K562 (cell line): ENCODE data around the gene GET4. TPM values are rescaled to one million over a fixed set of nuclear protein-coding genes. Genes with fewer than 3 reads are reported as not detected.
A peak's percentile ranks its signal among the peaks of the same experiment; 100 is the strongest.

ENCODE experiments used
- BRCA1 ChIP-seq, 2 experiments: fragments of 450-650 bp in 1 of 2; sonication (generic) in 1 of 2; formaldehyde crosslinking in 1 of 2; IDR thresholded peaks; 2 replicates each; pipeline versions ENCODE4 v1.5.0 to v1.6.1; 2017 to 2020; ENCODE audit warnings: mild to moderate bottlenecking in 1 of 2, missing genetic modification reagents in 1 of 2
- DMBX1 ChIP-seq: fragments of 250-450 bp; sonication (Bioruptor Pico); IDR thresholded peaks from 2 replicates; pipeline ENCODE4 v1.8.0; 2022; ENCODE audit warnings: inconsistent platforms, mild to moderate bottlenecking, moderate library complexity, borderline replicate concordance
- L3MBTL2 ChIP-seq: fragments of 450-650 bp; IDR thresholded peaks from 2 replicates; pipeline ENCODE4 v1.6.1; 2016; ENCODE audit warnings: mild to moderate bottlenecking, moderate library complexity
- MEF2D ChIP-seq: conservative IDR thresholded peaks from 2 replicates; pipeline ENCODE4 v1.6.1; 2016; ENCODE audit warnings: low read depth, missing genetic modification characterization, missing compliant biosample characterization
- PCBP2 ChIP-seq: fragments of 200-400 bp; formaldehyde crosslinking; IDR thresholded peaks from 2 replicates; pipeline ENCODE4 v1.6.1; 2018; ENCODE audit warnings: low read length, low read depth, mild to moderate bottlenecking, moderate library complexity; ENCODE audit not compliant: poor library complexity, severe bottlenecking
- SLC30A9 ChIP-seq: fragments of 250-450 bp; sonication (Bioruptor Pico); IDR thresholded peaks from 2 replicates; pipeline ENCODE4 v1.8.0; 2022; ENCODE audit warnings: mild to moderate bottlenecking, moderate library complexity
- SP2 ChIP-seq: IDR thresholded peaks from 2 replicates; pipeline ENCODE4 v1.6.1; 2011; ENCODE audit warnings: mild to moderate bottlenecking, low read depth, low read length, moderate library complexity; ENCODE audit not compliant: poor library complexity, severe bottlenecking; ENCODE audit errors: extremely low read depth
- SPI1 ChIP-seq: IDR thresholded peaks from 2 replicates; pipeline ENCODE4 v1.6.1; 2011; ENCODE audit warnings: low read depth, low read length, control low read depth, borderline replicate concordance
- TAF15 ChIP-seq: fragments of 200-400 bp; formaldehyde crosslinking; IDR thresholded peaks from 2 replicates; pipeline ENCODE4 v1.6.1; 2017; ENCODE audit warnings: mild to moderate bottlenecking, low read depth, low read length, moderate library complexity
- TBL1XR1 ChIP-seq, 2 experiments: IDR thresholded peaks; 2 replicates each; pipeline ENCODE4 v1.6.1; 2012; ENCODE audit warnings: improper control_type of control experiment in 2 of 2, low read length in 2 of 2, mild to moderate bottlenecking in 1 of 2
- ZNF263 ChIP-seq: sonication (generic); formaldehyde crosslinking; IDR thresholded peaks from 2 replicates; pipeline ENCODE4 v1.8.0; 2022; ENCODE audit warnings: mild to moderate bottlenecking, missing genetic modification reagents, borderline replicate concordance
- ZNF589 ChIP-seq: fragments of 200-800 bp; sonication (Bioruptor generic); IDR thresholded peaks from 2 replicates; pipeline ENCODE4 v1.6.1; 2016; ENCODE audit warnings: low read depth, missing genetic modification characterization, missing compliant biosample characterization
- ZNF655 ChIP-seq: fragments of 250-450 bp; sonication (Bioruptor Pico); IDR thresholded peaks from 2 replicates; pipeline ENCODE4 v1.5.0; 2021
- ZSCAN32 ChIP-seq: fragments of 450-650 bp; formaldehyde crosslinking; IDR thresholded peaks from 2 replicates; pipeline ENCODE4 v1.4.0; 2020; ENCODE audit warnings: mild to moderate bottlenecking, moderate library complexity
- polyA plus RNA-seq, 8 experiments: library from polyadenylated mRNA; depleted of rRNA in 4 of 8; stranded (reverse) in 5 of 8; unstranded in 3 of 8; fragments of >200 nt; fragmentation: Nextera tagmentation in 2 of 8; fragmentation: Illumina TruSeq in 1 of 8; extraction: Ambion mirVana in 2 of 8; extraction: Trizol in 1 of 8; gene quantifications; 2 replicates each; pipeline versions ENCODE4 v1.2.1 to v1.2.3, GENCODE V29; 2011 to 2014; ENCODE audit warnings: inconsistent platforms in 1 of 8, missing spikeins in 1 of 8
- total RNA-seq, 7 experiments: library from RNA; depleted of rRNA in 6 of 7; stranded (reverse); fragments of >200 nt in 6 of 7; fragmentation: Illumina TruSeq in 2 of 7; extraction: Trizol in 2 of 7; gene quantifications; 2 replicates each; pipeline versions ENCODE4 v1.2.1 to v1.2.3, GENCODE V29; 2011 to 2021; ENCODE audit warnings: low replicate concordance in 1 of 7
- TF ChIP-seq, protein P1 (sequence below): sonication (generic); formaldehyde crosslinking; IDR thresholded peaks from 2 replicates; pipeline ENCODE4 v1.8.1; 2022; ENCODE audit warnings: missing genetic modification reagents
- TF ChIP-seq, protein P2 (sequence below): fragments of 250-450 bp; sonication (Bioruptor Pico); IDR thresholded peaks from 2 replicates; pipeline ENCODE4 v1.4.0; 2020; ENCODE audit warnings: mild to moderate bottlenecking, moderate library complexity, borderline replicate concordance
- TF ChIP-seq, protein P3 (sequence below): fragments of 450-650 bp; IDR thresholded peaks from 2 replicates; pipeline ENCODE4 v1.6.1; 2016; ENCODE audit warnings: missing biosample characterization, missing genetic modification characterization
- TF ChIP-seq, protein P4 (sequence below): sonication (generic); formaldehyde crosslinking; IDR thresholded peaks from 2 replicates; pipeline ENCODE4 v1.8.0; 2023; ENCODE audit warnings: mild to moderate bottlenecking, missing genetic modification reagents

GET4 gene
- total and polyA plus RNA-seq, 9 of the 15 experiments (the other 6 are each of a cell fraction or from before 2014, with no cell fraction given): 0.99 to 122 (median 40.4) TPM

- TF ChIP-seq ZNF655 (CRISPR knock-in tag) (no peak), SLC30A9 (CRISPR knock-in tag) (no peak), MEF2D (tag) (peak; percentile 59), ZNF263 (CRISPR knock-in tag) (peak; percentile 90), DMBX1 (peak; percentile 90), TBL1XR1 (IDR thresholded peaks at IDR 0.05; ENCODE audit: low read length in 2 of 2) (peak in 1 of 2 experiments; percentile 39; a peak in 2 of 4 replicates), L3MBTL2 (peak; percentile 100), SP2 (no peak), BRCA1 (IDR thresholded peaks at IDR 0.05) (no peak), BRCA1 (CRISPR knock-in tag; IDR thresholded peaks at IDR 0.05) (no peak), ZNF589 (CRISPR knock-in tag) (peak; percentile 65; the same call in 1 of the 2 replicates), PCBP2 (no peak), TAF15 (no peak), ZSCAN32 (CRISPR knock-in tag) (no peak), SPI1 (0 out of 2 replicates have a peak, but pooled peaks have one; percentile 24)
- TF ChIP-seq, protein P1, sequence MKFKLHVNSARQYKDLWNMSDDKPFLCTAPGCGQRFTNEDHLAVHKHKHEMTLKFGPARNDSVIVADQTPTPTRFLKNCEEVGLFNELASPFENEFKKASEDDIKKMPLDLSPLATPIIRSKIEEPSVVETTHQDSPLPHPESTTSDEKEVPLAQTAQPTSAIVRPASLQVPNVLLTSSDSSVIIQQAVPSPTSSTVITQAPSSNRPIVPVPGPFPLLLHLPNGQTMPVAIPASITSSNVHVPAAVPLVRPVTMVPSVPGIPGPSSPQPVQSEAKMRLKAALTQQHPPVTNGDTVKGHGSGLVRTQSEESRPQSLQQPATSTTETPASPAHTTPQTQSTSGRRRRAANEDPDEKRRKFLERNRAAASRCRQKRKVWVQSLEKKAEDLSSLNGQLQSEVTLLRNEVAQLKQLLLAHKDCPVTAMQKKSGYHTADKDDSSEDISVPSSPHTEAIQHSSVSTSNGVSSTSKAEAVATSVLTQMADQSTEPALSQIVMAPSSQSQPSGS (CRISPR knock-in tag): no peak
- TF ChIP-seq, protein P2, sequence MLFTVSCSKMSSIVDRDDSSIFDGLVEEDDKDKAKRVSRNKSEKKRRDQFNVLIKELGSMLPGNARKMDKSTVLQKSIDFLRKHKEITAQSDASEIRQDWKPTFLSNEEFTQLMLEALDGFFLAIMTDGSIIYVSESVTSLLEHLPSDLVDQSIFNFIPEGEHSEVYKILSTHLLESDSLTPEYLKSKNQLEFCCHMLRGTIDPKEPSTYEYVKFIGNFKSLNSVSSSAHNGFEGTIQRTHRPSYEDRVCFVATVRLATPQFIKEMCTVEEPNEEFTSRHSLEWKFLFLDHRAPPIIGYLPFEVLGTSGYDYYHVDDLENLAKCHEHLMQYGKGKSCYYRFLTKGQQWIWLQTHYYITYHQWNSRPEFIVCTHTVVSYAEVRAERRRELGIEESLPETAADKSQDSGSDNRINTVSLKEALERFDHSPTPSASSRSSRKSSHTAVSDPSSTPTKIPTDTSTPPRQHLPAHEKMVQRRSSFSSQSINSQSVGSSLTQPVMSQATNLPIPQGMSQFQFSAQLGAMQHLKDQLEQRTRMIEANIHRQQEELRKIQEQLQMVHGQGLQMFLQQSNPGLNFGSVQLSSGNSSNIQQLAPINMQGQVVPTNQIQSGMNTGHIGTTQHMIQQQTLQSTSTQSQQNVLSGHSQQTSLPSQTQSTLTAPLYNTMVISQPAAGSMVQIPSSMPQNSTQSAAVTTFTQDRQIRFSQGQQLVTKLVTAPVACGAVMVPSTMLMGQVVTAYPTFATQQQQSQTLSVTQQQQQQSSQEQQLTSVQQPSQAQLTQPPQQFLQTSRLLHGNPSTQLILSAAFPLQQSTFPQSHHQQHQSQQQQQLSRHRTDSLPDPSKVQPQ (CRISPR knock-in tag): peak; percentile 71; the same call in 1 of the 2 replicates
- TF ChIP-seq, protein P3, sequence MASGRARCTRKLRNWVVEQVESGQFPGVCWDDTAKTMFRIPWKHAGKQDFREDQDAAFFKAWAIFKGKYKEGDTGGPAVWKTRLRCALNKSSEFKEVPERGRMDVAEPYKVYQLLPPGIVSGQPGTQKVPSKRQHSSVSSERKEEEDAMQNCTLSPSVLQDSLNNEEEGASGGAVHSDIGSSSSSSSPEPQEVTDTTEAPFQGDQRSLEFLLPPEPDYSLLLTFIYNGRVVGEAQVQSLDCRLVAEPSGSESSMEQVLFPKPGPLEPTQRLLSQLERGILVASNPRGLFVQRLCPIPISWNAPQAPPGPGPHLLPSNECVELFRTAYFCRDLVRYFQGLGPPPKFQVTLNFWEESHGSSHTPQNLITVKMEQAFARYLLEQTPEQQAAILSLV: peak; percentile 29; the same call in 1 of the 2 replicates
- TF ChIP-seq, protein P4, sequence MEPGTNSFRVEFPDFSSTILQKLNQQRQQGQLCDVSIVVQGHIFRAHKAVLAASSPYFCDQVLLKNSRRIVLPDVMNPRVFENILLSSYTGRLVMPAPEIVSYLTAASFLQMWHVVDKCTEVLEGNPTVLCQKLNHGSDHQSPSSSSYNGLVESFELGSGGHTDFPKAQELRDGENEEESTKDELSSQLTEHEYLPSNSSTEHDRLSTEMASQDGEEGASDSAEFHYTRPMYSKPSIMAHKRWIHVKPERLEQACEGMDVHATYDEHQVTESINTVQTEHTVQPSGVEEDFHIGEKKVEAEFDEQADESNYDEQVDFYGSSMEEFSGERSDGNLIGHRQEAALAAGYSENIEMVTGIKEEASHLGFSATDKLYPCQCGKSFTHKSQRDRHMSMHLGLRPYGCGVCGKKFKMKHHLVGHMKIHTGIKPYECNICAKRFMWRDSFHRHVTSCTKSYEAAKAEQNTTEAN (CRISPR knock-in tag): peak; percentile 96
Observed at GRCh38 chr7:873367-874002, 2.9 kb upstream of the GET4 start (continued).
